GM19452 (cell line): ENCODE results near the gene MYO18B.

Source experiments
- ATAC-seq: cut with Tn5 transposase; IDR thresholded peaks from one replicate; pipeline ENCODE4 v1.9.1; 2021; ENCODE audit not compliant: unreplicated experiment

The MYO18B gene

GRCh38 chr22:25896098-25896497 is 154.1 kb downstream of the MYO18B start:
- no peak for ATAC-seq

- no peak for ATAC-seq
Measured at GRCh38 chr22:25896592-25896991, 154.6 kb downstream of the MYO18B start.

GRCh38 chr22:25898707-25899365 is 156.8 kb downstream of the MYO18B start:
- no peak for ATAC-seq

- no peak for ATAC-seq
Measured at GRCh38 chr22:25899566-25899965, 157.6 kb downstream of the MYO18B start.

- ATAC-seq: no peak
Measured at GRCh38 chr22:25900390-25900789, 158.4 kb downstream of the MYO18B start.

- no peak for ATAC-seq
Measured at GRCh38 chr22:25900880-25901279, 158.9 kb downstream of the MYO18B start.

- ATAC-seq: no peak
Measured at GRCh38 chr22:25902402-25902801, 160.4 kb downstream of the MYO18B start.

GRCh38 chr22:25903294-25903693 is 161.3 kb downstream of the MYO18B start:
- ATAC-seq: no peak

GRCh38 chr22:25908212-25908611 is 166.2 kb downstream of the MYO18B start:
- ATAC-seq: no peak

GRCh38 chr22:25908755-25909154 is 166.8 kb downstream of the MYO18B start:
- ATAC-seq: no peak

- no peak for ATAC-seq
Measured at GRCh38 chr22:25909614-25910387, 167.8 kb downstream of the MYO18B start.

- no peak for ATAC-seq
Measured at GRCh38 chr22:25911243-25911972, 169.4 kb downstream of the MYO18B start.

- ATAC-seq: no peak
Measured at GRCh38 chr22:25919452-25919851, 177.5 kb downstream of the MYO18B start.

- no peak for ATAC-seq
Measured at GRCh38 chr22:25922141-25922540, 180.2 kb downstream of the MYO18B start.

GRCh38 chr22:25923914-25924313 is 181.9 kb downstream of the MYO18B start:
- ATAC-seq: no peak

GRCh38 chr22:25928038-25928437 is 186.1 kb downstream of the MYO18B start:
- ATAC-seq: no peak

- no peak for ATAC-seq
Measured at GRCh38 chr22:25929321-25929878, 187.4 kb downstream of the MYO18B start.

- no peak for ATAC-seq
Measured at GRCh38 chr22:25930083-25930482, 188.1 kb downstream of the MYO18B start.

- no peak for ATAC-seq
Measured at GRCh38 chr22:25930788-25931310, 188.9 kb downstream of the MYO18B start.

GRCh38 chr22:25933158-25933788 is 191.3 kb downstream of the MYO18B start:
- ATAC-seq: no peak
